HG03095 (cell line): Measurements from ENCODE around the gene MIF4GD.
"Not testable (repeated sequence)": the region's sequence is repeated elsewhere in the genome, so short reads cannot be mapped to it uniquely, and the experiment has no call there.

Experiments used
- ATAC-seq: cut with Tn5 transposase; IDR thresholded peaks from one replicate; pipeline ENCODE4 v1.9.1; 2021; ENCODE audit warnings: moderate library complexity; ENCODE audit not compliant: unreplicated experiment

The MIF4GD gene

GRCh38 chr17:75289115-75289831 lies 18.2 kb upstream of the MIF4GD start, which contains the start of gene SLC25A19:
SLC25A19 (minus strand) TSS chr17:75289433; CDS start chr17:75286764, 2,669 bp downstream.
- peak; percentile 92 for ATAC-seq

DNA sequence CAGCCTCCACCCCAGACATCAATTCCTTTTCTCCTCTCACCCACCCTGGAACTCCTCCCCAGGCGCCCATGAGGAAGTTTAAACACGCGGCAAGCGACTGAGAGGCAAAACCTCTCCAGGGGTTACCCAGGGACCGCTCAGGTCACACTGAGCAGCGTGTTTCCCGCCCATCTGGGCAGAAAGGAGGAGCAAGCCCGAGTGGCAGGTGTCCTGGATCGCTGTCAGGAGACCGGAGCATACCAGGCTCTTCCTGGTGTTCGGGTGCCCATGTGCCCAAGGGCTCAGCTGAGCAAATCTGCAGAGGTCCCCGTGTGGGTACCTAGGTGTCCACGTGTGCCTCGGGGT lies 17.7 kb upstream of the MIF4GD start:
- ATAC-seq: peak; percentile 4

GRCh38 chr17:75288359-75288758 lies 17.3 kb upstream of the MIF4GD start:
- no peak for ATAC-seq

DNA sequence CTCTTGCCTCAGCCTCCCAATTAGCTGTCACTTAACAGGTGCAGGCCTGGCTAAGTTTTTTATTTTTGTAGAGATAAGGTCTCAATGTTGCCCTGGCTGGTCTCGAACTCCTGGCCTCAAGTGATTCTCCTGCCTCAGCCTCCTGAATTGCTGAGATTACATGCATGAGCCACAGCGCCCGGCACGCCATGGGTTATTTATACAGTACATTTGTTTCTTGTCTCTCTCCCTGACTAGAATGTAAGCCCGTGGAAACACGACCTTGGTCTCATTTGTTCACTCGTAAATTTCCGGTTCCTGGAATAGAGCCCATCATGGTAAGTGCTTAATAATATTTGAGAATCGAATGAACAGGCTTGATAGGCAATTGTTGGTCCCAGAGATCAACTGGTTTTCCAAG lies 16.2 kb upstream of the MIF4GD start:
- no peak for ATAC-seq

- no peak for ATAC-seq
These were observed 14.1 kb upstream of the MIF4GD start for GRCh38 chr17:75285123-75285522.

- not testable (repeated sequence) for ATAC-seq
These were observed 9.2 kb upstream of the MIF4GD start for GRCh38 chr17:75280189-75280588.

GRCh38 chr17:75277664-75278071 lies 6.6 kb upstream of the MIF4GD start:
- ATAC-seq: no peak

GRCh38 chr17:75273977-75274708 lies 3.1 kb upstream of the MIF4GD start:
- ATAC-seq: no peak

- no peak for ATAC-seq
These were observed 1.8 kb upstream of the MIF4GD start for GRCh38 chr17:75272848-75273184.

GRCh38 chr17:75271955-75272847 lies 1.2 kb upstream of the MIF4GD start:
- ATAC-seq: no peak

GRCh38 chr17:75271233-75271954 lies 363 bp upstream of the MIF4GD start:
- peak; percentile 55 for ATAC-seq

- ATAC-seq: peak; percentile 39
These were observed 639 bp downstream of the MIF4GD start for GRCh38 chr17:75270218-75270965.

DNA sequence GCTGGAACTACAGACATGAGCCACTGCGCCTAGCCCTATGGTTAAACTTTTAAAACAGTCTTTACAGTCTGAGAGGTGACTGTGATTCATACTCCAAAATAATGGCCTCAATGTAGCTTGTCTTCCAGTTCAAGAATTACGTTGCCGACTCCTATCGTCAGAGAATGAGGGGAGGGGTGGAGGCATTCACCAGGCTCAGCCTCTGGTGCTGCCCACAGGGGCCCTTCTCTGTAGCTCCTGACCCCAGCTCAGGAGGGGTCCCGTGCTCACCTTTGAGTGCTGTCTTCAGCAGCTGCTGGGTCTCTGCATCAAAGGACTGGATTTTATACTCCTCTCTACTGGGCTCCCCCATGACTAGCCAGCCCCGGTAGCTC lies 1.2 kb downstream of the MIF4GD start:
- no peak for ATAC-seq

DNA sequence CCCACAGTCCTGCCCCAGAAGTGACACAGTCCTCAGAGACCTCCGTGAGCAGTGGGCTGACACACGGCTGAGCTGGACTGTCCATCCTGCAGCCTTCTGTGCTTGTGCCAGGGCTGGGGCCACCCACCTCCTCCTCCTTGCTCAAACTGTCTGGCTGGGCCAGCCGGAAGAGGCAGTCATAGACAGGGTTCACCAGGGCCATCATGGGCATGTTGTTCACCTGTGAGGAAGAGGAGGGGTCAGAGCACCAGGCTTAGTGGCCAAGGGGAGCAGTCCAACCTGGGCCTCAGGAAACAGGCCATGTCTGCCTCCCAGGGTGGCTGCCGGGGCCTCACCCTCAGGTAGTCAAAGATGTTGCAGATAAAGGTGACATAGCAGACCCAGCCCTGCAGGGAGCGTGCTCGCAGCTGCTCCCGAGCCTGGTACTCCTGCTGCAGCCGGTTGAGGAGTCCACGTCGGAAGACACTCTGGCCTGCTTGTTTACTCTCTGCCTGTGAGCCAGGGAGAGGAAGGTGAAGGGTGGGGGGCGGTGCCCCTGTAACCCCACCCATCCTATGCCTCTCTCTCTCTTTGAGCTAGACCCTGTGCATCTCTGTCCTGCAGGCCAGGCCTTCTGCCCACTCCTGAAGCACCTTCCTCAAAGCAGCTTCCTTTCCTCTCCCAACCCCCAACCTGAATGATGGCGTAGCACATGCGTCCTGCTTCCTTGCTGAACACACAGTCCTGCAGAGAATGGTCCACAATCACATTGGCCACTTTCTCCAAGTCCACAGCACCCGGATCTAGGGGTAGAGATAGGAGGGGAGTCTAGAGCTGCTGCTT lies 3.4 kb downstream of the MIF4GD start:
- ATAC-seq: no peak

DNA sequence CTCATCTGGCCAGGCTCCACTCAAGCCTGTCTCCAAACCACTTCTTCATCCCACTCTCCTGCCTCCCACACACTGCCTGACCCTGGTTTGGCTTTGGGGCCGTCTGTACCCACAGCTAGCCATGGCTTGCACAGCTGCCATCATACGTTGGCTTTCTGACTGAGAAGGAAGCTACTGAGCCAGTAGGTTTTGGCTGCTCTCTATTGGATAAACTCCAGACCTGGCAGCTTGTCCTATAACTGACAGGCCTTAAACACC lies 3.9 kb downstream of the MIF4GD start:
- no peak for ATAC-seq

- ATAC-seq: no peak
These were observed 4.5 kb downstream of the MIF4GD start for GRCh38 chr17:75266316-75267152.

- ATAC-seq: no peak
These were observed 5.3 kb downstream of the MIF4GD start for GRCh38 chr17:75265614-75266315.

DNA sequence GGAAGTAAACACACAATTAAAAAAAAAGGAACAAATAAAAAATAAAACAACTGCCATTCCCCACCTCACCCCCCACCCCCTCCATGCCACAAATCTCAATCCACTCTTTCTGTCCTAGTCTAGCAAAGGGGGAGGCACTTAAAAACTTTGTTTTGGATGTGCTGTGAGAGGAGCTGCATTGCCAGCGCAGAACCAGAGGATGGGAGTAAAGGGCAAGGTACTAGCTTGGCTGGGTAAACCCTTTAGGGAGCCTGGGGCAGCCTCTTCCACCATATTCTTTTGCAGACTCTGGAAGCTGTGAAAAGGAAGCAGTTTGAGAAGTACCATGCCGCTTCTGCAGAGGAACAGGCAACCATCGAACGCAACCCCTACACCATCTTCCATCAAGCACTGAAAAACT lies 8.0 kb downstream of the MIF4GD start:
- ATAC-seq: no peak
